GM15510 (cell line): Measurements from ENCODE around the gene PSMB5.
A peak's percentile ranks its signal among the peaks of the same experiment; 100 is the strongest.

Experiments
- POLR2A ChIP-seq: IDR thresholded peaks from 3 replicates; pipeline ENCODE4 v1.6.1; 2011; ENCODE audit warnings: borderline replicate concordance; ENCODE audit not compliant: insufficient read length; ENCODE audit errors: extremely low read depth

Gene PSMB5

DNA sequence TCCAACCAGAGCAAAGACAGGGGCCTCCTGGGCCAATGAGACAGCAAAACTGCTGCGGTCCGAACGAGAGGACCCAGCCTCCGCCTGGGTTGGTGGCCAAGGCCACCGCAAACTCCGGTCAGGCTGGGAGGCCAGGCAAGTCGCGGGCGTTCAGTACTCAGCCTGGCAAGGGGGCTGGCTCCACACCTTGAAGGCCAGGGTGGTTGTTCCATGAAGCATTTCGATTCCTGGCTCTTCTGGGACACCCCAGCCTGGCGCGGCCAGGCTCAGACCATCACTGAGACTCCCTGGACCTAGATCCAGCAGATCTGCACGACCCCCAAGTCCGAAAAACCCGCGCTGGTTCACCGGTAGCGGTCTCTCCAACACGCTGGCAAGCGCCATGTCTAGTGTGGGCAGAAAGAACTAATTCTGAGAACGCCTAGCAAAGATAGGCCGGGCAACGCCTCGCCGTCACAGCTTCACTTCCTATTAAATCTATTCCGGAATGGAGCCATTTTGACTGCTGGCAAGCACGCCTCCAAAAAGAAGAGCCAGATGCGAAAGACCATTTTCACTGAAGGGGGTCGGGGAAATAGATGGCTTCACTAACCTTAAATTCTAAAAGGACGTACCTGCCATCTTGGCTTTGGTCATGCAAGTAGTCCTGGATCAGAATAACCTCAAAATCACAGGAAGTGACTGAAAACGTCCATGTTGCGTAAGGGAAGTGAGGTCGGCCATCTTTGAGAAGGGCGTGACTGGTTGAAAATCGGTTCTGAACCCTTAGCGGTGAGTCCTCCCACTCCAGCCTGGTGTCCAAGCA is at the start of gene PSMB5:
PSMB5 (minus strand) TSS at position 403 of the 805 bp plus-strand sequence; CDS start at position 384, 19 bp downstream.
- peak; percentile 81 for TF ChIP-seq POLR2A

GRCh38 chr14:23080474-23080873 is 45.8 kb upstream of the PSMB5 start:
- TF ChIP-seq POLR2A: no peak

DNA sequence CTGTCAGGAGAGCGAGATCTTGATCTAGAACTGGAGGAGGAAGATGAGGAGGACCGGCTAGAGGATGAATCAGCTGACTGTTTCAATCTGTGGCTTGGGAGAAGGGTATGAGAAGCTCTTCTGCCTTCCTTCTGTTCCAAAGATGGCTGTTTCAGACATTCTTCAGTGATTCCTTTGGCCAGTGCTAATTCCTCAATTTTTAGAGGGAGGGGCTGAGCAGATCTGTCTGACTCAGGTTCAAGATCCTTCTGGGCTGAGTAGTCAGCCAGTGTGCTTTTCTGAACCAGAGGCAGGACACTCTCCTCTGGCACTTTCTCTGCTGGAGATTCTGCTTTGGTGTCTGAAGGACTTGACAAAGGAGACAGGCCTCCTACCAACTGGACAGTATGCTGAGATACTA is 45.0 kb upstream of the PSMB5 start:
- no peak for TF ChIP-seq POLR2A

- TF ChIP-seq POLR2A: no peak
These were observed 44.0 kb upstream of the PSMB5 start for GRCh38 chr14:23078692-23079116.

GRCh38 chr14:23077962-23078361 is 43.3 kb upstream of the PSMB5 start:
- no peak for TF ChIP-seq POLR2A

- TF ChIP-seq POLR2A: no peak
These were observed 42.2 kb upstream of the PSMB5 start for GRCh38 chr14:23076785-23077408.

GRCh38 chr14:23074906-23075305 is 40.2 kb upstream of the PSMB5 start:
- no peak for TF ChIP-seq POLR2A

- TF ChIP-seq POLR2A: no peak
These were observed 37.3 kb upstream of the PSMB5 start for GRCh38 chr14:23071921-23072539.

DNA sequence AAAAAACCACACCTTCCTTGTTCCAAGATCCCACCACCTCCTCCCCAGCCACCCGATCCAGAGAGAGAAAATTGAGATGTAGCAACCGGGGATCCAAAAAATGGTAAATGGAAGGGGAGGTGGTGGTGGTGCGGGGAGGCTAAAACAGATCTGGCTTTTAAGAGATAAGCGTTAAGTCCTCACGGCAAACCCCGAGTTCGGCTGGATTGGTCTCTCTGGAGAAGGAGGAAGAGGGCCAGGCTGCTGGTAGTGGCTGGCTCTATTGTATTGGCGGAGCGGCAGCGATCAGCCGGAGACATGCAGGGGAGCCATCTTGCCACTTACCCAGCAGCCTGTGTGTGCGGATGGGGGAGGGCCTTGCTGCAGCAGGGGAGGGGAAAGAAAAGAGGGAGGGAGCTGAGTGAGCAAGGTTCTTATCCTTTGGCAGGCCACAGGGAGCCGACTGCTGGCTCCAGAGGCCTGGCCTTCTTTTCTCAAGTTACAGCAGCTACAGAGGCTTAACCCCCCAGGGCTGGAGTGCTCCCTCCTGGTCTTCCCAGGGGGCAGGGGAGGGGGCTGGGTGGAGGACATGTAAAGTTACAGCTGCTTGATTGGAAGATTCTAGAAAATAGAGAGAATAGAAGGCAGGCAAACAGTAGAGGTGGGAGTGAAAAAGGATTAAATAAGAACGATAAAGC is 36.7 kb upstream of the PSMB5 start:
- peak; percentile 79 for TF ChIP-seq POLR2A

DNA sequence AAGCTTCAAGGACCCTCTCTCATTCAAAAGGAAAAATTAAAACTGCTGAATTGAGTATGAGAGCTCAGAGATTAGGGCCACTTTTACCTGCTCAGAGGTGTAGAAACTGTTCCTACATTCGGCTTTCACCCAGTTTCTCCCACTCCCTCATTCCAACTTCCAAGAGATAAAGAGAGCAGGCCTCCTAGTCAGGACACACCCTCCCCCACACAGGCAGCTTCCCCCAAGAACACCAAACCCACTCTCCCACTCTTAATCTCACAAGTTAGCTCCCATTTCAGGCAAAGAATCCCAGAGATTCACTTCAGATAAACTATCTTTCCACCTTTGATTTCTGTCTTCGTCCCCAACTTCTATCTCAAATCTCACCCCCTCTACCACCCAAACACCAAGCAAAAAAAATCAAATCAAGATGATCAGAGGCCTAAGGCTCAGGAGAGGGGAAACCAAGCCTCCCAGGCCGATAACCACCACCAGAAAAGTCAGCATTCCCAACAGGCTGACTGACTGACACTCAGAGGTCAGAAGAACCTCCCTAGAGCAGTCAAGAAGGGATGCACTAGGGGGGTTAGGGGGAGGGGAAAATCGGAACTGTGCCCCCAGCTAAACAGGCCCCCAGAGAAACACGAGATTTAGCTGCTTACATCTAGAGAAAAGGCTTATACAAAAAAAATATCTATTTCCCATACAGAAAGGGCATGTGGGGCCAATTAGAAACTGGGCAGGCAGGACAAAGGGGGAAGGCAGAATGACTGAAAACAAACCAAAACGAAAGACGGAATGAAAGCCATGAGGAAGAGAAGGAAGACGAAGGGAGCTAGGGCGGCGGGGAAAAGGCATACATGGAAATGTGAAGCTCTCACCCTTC is 35.8 kb upstream of the PSMB5 start:
- no peak for TF ChIP-seq POLR2A

DNA sequence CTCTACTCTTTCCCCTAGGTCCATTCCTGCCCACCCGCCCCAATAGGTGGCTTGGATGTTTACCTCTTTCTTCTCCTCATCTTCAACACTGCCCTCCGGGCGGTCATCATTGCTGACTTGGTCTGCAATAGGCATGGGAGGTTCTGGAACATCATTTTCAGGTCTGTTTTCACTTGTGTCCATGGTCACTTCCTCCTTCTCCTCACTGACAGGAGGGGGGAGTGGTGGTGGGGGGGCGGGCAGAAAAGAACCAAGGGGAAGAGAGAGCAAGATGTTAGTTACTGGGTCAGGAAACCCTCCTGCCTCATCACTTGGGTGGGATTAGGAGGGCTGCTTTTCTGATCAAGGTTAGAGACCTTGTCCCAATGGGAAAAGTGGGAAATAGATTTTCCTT is 34.7 kb upstream of the PSMB5 start:
- TF ChIP-seq POLR2A: no peak

DNA sequence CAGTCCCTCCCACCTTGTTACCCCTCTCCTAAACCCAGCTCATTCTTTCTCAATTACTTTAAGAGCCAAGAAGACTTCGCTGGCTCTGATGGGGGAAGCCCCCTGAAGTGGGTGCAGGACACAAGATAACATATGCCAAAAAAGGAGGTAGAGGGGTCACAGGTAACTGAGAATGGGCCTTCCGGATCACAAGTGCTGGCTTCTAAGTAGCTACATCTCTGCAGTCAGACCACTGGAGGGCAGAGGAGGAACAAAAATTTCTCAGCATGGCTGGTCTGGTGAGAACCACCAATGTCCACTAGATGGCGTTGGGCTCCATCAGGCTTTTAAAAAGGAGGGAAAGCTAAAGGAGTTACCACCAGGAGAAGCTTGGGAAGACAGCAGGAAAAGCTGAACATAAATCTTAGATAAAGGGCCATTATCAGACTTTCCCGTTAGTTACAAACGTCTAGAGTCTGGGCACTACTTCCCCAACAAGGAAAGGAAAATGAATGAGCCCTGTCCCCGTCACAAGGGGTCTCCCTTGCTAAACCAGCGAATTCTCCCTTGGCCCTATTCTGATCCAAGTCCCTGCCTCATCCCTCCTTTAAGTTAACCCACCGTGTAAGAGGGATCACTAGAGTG is 34.2 kb upstream of the PSMB5 start:
- no peak for TF ChIP-seq POLR2A

DNA sequence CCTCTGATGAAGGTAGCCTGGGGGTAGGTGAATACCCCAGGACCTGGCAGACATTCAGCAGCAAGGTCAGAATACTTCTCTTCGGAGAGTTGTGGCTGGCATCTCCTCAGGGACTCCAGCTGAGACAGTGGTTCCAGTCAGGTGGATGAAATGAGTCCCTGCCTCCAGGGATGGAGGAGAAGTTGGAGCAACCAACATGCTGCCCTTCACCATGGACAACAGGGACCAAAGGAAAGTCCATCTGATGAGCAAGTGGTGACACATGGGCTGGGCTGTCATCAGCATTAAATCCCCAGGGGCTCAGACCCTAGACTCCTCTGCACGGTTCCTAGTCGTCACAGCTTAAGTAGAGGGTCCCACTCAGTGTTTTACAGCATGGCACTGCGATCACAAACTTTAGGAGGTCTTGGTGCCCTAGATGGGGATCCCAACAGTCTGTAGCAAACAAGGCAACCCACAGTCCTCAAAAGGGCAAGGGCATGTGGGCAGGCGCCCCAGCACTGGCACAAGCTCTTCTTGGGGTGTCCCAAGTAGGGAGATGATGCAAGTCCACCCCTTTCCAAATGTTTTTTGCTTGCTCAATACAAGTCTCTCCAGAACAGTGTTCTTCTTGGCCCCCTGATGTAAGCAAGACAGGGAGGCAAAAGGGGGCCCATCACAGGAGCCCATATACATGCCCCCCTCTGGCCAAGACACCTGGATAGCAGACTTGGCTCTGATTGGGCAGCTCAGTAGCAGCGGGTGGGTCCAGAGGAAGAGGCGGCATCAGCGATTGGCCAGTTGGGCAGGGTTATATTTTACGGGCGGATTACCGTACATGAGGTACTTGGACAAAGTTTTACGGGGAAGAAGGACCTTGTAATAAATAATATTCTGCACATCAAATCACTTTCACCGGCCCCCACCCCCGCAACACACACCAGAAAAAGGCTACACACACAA is 33.4 kb upstream of the PSMB5 start:
- no peak for TF ChIP-seq POLR2A
